GM12878 (cell line): ENCODE results near the gene NCBP3. TPM values are rescaled to one million over a fixed set of nuclear protein-coding genes. Genes with fewer than 3 reads are reported as not detected.

Experiments used
- ATAC-seq: fragments of 200-7000 bp; cut with Tn5 transposase; 3 replicates; pipeline ENCODE4 v1.9.1; 2020; ENCODE audit warnings: mild to moderate bottlenecking, moderate library complexity
- BruUV-seq: library from RNA; stranded (reverse); fragments of 400-500 nt; replicated peaks from 2 replicates; lab custom pipeline; 2021; lab: Mats Ljungman, UMichigan
- CTCF ChIA-PET: fragments of 300-600 bp; sonication (Branson Sonifier 250); formaldehyde crosslinking; extraction: SDS; loops from one replicate; lab custom pipeline; 2021; ENCODE audit warnings: inconsistent platforms; lab: Yijun Ruan, JAX
- POLR2A ChIA-PET: fragments of 350-600 bp; formaldehyde crosslinking; extraction: SDS; loops from one replicate; lab custom pipeline; 2021; ENCODE audit warnings: inconsistent platforms; lab: Charles Lee
- RAD21 ChIA-PET: fragments of 300-600 bp; sonication (Branson Sonifier 250); formaldehyde crosslinking; loops from one replicate; lab custom pipeline; 2023; ENCODE audit warnings: antibody characterized with exemption; ENCODE audit not compliant: unreplicated experiment; lab: Charles Lee
- SMC1A ChIA-PET: fragments of 300-600 bp; sonication (Branson Sonifier 250); formaldehyde crosslinking; loops from one replicate; lab custom pipeline; 2023; ENCODE audit not compliant: unreplicated experiment, uncharacterized antibody; lab: Charles Lee
- DNase-seq: peaks from one replicate; pipeline ENCODE4 v3.0.0-alpha.2; 2011; ENCODE audit warnings: low read depth, low spot score
- FAIRE-seq: peaks from 3 replicates; lab custom pipeline; 2011; peaks lifted over from hg19 to GRCh38; lab: Jason Lieb, UNC
- H2AFZ ChIP-seq: 2 replicates; pipeline ENCODE4 v1.6.0; 2011; ENCODE audit warnings: low read depth, low read length, control low read depth; ENCODE audit not compliant: control insufficient read depth
- H3K27ac ChIP-seq: 2 replicates; pipeline ENCODE4 v1.5.1; 2011; ENCODE audit warnings: control low read depth; ENCODE audit not compliant: control insufficient read depth, insufficient read depth
- H3K27me3 ChIP-seq, 2 experiments: replicated peaks in 1 of 2; 2 replicates each; pipeline versions ENCODE4 v1.6.0 to v1.6.1; 2011; ENCODE audit warnings: low read length in 1 of 2; ENCODE audit not compliant: control insufficient read depth in 2 of 2, insufficient read depth in 2 of 2
- H3K36me3 ChIP-seq, 2 experiments: 2 replicates each; pipeline ENCODE4 v1.5.1; 2011; ENCODE audit warnings: low read length in 1 of 2; ENCODE audit not compliant: control insufficient read depth in 2 of 2, insufficient read depth in 2 of 2
- H3K4me1 ChIP-seq: 2 replicates; pipeline ENCODE4 v1.6.1; 2011; ENCODE audit warnings: mild to moderate bottlenecking, low read length, moderate library complexity, mixed read lengths; ENCODE audit not compliant: control insufficient read depth, insufficient read depth
- H3K4me2 ChIP-seq: 2 replicates; pipeline ENCODE4 v1.6.0; 2011; ENCODE audit warnings: control low read depth; ENCODE audit not compliant: control insufficient read depth, insufficient read depth
- H3K4me3 ChIP-seq: fragments of 200-600 bp; sonication (generic); 2 replicates; pipeline ENCODE4 v1.5.1; 2016
- H3K79me2 ChIP-seq: 2 replicates; pipeline ENCODE4 v1.6.0; 2011; ENCODE audit warnings: low read length; ENCODE audit not compliant: control insufficient read depth, insufficient read depth
- H3K9ac ChIP-seq: 2 replicates; pipeline ENCODE4 v1.8.0; 2011; ENCODE audit warnings: low read length, control low read depth, mixed read lengths; ENCODE audit not compliant: control insufficient read depth, insufficient read depth
- H3K9me3 ChIP-seq: replicated peaks from 3 replicates; pipeline ENCODE4 v1.5.1; 2011; ENCODE audit warnings: mild to moderate bottlenecking, low read length; ENCODE audit not compliant: control insufficient read depth, insufficient read depth
- H4K20me1 ChIP-seq: 2 replicates; pipeline ENCODE4 v1.6.0; 2011; ENCODE audit not compliant: control insufficient read depth, insufficient read depth
- CBX3 ChIP-seq: fragments of 200-600 bp; sonication (generic); IDR thresholded peaks from 2 replicates; pipeline ENCODE4 v1.6.1; 2016; ENCODE audit warnings: low read depth, borderline replicate concordance
- CHD4 ChIP-seq: fragments of 200-600 bp; sonication (generic); IDR thresholded peaks from 2 replicates; pipeline ENCODE4 v1.6.1; 2016; ENCODE audit warnings: mild to moderate bottlenecking
- EED ChIP-seq: sonication (generic); IDR thresholded peaks from 2 replicates; pipeline ENCODE4 v1.6.1; 2016; ENCODE audit warnings: antibody characterized with exemption, low read depth
- HDGF ChIP-seq: fragments of 450-650 bp; IDR thresholded peaks from 2 replicates; pipeline ENCODE4 v1.6.1; 2016; ENCODE audit warnings: antibody characterized with exemption
- IKZF2 ChIP-seq, 2 experiments: fragments of 450-650 bp; IDR thresholded peaks; 2 replicates each; pipeline ENCODE4 v1.6.1; 2017; ENCODE audit warnings: mild to moderate bottlenecking in 2 of 2, moderate library complexity in 2 of 2
- MYC ChIP-seq: IDR thresholded peaks from 2 replicates; pipeline ENCODE4 v1.6.1; 2011; ENCODE audit warnings: mild to moderate bottlenecking, low read length, moderate library complexity, inconsistent platforms; ENCODE audit not compliant: insufficient read depth, insufficient replicate concordance, insufficient read length, severe bottlenecking
- TCF3 ChIP-seq: IDR thresholded peaks from 2 replicates; pipeline ENCODE4 v1.6.1; 2012; ENCODE audit warnings: low read depth, mild to moderate bottlenecking, low read length, borderline replicate concordance; ENCODE audit not compliant: insufficient read depth
- ZNF622 ChIP-seq: fragments of 450-650 bp; IDR thresholded peaks from 2 replicates; pipeline ENCODE4 v1.6.1; 2017; ENCODE audit warnings: mild to moderate bottlenecking, inconsistent platforms
- WGBS: methylation state at CpG from one replicate; pipeline ENCODE4 v1.1.6; 2016; ENCODE audit warnings: low lambda C conversion rate; ENCODE audit not compliant: insufficient replicate concordance, insufficient coverage; ENCODE audit errors: missing lambda C conversion rate; 5-methylcytosine and 5-hydroxymethylcytosine counted together
- in situ Hi-C: fragments of 300-500 bp; cut with MboI; formaldehyde crosslinking; loops from 9 replicates; pipeline ENCODE4 v1.14.3; 2018; ENCODE audit warnings: mixed read lengths
- intact Hi-C: fragments of 100-400 bp; cut with micrococcal nuclease; formaldehyde crosslinking; loops from one replicate; pipeline ENCODE4 v1.14.2; 2022; ENCODE audit not compliant: unreplicated experiment
- polyA plus RNA-seq, 11 experiments: library from polyadenylated mRNA; depleted of rRNA in 4 of 11; unstranded in 6 of 11; stranded (reverse) in 5 of 11; fragments of >200 nt; fragmentation: Nextera tagmentation in 4 of 11; fragmentation: Illumina TruSeq in 1 of 11; extraction: Ambion mirVana in 4 of 11; extraction: Trizol in 1 of 11; gene quantifications; 1 replicate in 1 of 11; 2 replicates in 10 of 11; pipeline versions ENCODE4 v1.2.1 to v1.2.3, GENCODE V29; 2011 to 2016; ENCODE audit warnings: inconsistent platforms in 2 of 11, missing spikeins in 2 of 11, low read depth in 1 of 11
- total RNA-seq, 4 experiments: library from RNA; depleted of rRNA in 3 of 4; stranded (reverse); fragments of >200 nt in 3 of 4; fragmentation: Illumina TruSeq in 1 of 4; extraction: Trizol in 1 of 4; gene quantifications; 2 replicates each; pipeline versions ENCODE4 v1.2.1 to v1.2.3, GENCODE V29; 2013 to 2021
- TF ChIP-seq, protein P1 (sequence below): fragments of 450-650 bp; IDR thresholded peaks from 2 replicates; pipeline ENCODE4 v1.6.1; 2016; ENCODE audit warnings: mild to moderate bottlenecking

Gene NCBP3
- total and polyA plus RNA-seq, 10 of the 15 experiments (the other 5 are each of a cell fraction or from before 2014, with no cell fraction given) = 5.2 to 32.0 (median 23.2) TPM

DNA sequence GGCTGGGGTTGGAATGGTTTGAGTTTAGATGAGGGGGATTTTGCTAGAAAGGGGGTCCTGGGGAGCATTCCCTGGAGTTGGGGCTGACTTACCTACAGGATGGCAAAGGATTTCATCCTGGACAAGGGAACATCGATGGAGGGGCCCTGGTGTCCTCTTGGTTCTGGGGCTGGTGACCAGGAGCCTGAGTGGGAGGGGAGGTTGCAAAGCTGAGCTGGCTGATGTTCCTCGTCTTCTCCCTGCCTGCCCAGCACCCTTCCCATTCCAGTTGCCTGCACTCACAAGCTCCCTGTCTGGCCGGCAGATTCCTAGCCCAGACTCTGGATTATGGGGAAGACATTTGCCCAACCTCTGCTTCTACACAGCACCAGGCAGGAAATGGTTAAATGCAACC lies 82.3 kb downstream of the NCBP3 start:
- ChIA-PET CTCF (interaction anchor here (0.8 to 3.9 kb wide), 5 partner anchors 14 to 82 kb away, joined by 3 to 26 read pairs (median 8); partner anchors contain the start of gene NCBP3), RAD21 (interaction anchor here (1.0 to 5.7 kb wide), 3 partner anchors 25 to 82 kb away, joined by 5 to 42 read pairs (median 7); partner anchors contain the start of gene NCBP3), SMC1A (interaction anchor here (1.0 to 3.6 kb wide), 6 partner anchors 26 to 80 kb away, joined by 3 to 22 read pairs (median 6); no protein-coding TSS in a partner anchor), POLR2A (interaction anchor here (0.9 kb wide), 1 partner anchor 25 kb away, joined by 3 read pairs; no protein-coding TSS in a partner anchor)
- Histone ChIP-seq H3K4me2 (peak overlapping the region; percentile 86), H3K9me3 (peaks cover 6% of the 10 kb centered on the region; the same call in 2 of the 3 replicates), H3K4me1 (peaks cover 28% of the 10 kb centered on the region), H3K27me3 (no peaks in the 10 kb centered on the region), H3K36me3 (no peaks in the 10 kb centered on the region), H4K20me1 (no peaks in the 10 kb centered on the region), H3K27ac (peak overlapping the region; percentile 57), H2AFZ (peak overlapping the region; percentile 67), H3K4me3 (no peak overlapping the region), H3K79me2 (no peaks in the 10 kb centered on the region), H3K9ac (peak overlapping the region; percentile 42; the same call in 1 of the 2 replicates)
- BruUV-seq = no TSS peak
- 0 out of 2 replicates have a peak, but pooled peaks have one; percentile 0 for TF ChIP-seq EED
- TF ChIP-seq, protein P1, sequence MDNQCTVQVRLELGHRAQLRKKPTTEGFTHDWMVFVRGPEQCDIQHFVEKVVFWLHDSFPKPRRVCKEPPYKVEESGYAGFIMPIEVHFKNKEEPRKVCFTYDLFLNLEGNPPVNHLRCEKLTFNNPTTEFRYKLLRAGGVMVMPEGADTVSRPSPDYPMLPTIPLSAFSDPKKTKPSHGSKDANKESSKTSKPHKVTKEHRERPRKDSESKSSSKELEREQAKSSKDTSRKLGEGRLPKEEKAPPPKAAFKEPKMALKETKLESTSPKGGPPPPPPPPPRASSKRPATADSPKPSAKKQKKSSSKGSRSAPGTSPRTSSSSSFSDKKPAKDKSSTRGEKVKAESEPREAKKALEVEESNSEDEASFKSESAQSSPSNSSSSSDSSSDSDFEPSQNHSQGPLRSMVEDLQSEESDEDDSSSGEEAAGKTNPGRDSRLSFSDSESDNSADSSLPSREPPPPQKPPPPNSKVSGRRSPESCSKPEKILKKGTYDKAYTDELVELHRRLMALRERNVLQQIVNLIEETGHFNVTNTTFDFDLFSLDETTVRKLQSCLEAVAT = no peak
- no peak for TF ChIP-seq HDGF
- peak in 1 of 2 experiments; percentile 23; a peak in 1 of 4 replicates for TF ChIP-seq IKZF2 (IDR thresholded peaks at IDR 0.05)
- TF ChIP-seq CHD4 = no peak
- TF ChIP-seq ZNF622 = no peak
- no peak for TF ChIP-seq CBX3
- no peak for TF ChIP-seq TCF3
- no peak for TF ChIP-seq MYC
- FAIRE-seq = no peak
- intact Hi-C loops = loop anchor here (1.0 kb wide), 1 partner anchor 33 kb away; no protein-coding TSS in a partner anchor
- 17% methylated on average over 3 of the region's 3 CpGs for WGBS
- in situ Hi-C loops = no loop called here
- DNase-seq = no peak
- peak; percentile 25 for ATAC-seq
